Measurements from ENCODE around the gene CCSER1.

DNA sequence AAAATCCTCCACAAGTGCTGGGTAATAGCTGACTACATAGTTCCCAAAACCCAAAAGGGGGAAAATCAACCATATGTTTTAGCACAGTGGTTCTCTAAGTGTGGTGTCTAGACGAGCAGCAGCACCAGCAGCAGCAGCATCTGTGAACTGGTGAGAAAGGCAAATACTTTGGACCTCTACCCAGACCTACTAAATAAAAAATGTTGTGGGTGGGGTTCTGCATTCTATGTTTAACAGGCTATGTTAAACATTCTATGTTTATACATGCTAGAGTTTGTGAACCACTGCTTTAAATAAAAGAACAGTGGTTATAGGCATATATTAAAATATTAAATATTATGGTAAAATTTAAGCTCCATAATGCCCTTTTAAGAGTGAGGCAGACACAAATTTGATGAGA is 1171.6 kb downstream of the CCSER1 start:
- no peak for TF ChIP-seq BACH1 (IDR thresholded peaks at IDR 0.05; ENCODE audit: low read length)
- TF ChIP-seq YY1 (IDR thresholded peaks at IDR 0.05; ENCODE audit: low read depth, low read length) = no peak
